Measurements from ENCODE around the gene CHL1.
A peak's percentile ranks its signal among the peaks of the same experiment; 100 is the strongest.
"Not testable (repeated sequence)": the region's sequence is repeated elsewhere in the genome, so short reads cannot be mapped to it uniquely, and the experiment has no call there.

CHL1 gene

DNA sequence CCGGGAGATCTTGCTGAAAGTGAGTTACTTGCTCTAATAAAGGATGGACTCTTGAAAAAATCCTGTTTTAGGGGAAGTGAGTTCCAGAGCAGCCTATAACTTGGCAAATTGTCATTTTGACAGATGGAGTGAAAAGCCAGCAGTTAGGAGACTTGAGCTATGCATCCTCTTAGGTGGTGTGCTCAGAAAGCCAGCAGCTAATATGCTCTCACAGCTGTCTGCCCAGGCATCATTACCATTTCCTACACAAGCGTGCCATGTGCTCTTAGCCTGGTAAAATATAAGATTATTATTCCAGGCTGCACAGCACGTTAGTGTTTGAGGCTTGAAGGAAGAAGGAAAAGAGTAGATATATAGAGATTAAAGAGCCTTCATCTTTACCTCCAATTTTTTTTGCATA is 151.0 kb downstream of the CHL1 start:
- DNase-seq: no peak

DNA sequence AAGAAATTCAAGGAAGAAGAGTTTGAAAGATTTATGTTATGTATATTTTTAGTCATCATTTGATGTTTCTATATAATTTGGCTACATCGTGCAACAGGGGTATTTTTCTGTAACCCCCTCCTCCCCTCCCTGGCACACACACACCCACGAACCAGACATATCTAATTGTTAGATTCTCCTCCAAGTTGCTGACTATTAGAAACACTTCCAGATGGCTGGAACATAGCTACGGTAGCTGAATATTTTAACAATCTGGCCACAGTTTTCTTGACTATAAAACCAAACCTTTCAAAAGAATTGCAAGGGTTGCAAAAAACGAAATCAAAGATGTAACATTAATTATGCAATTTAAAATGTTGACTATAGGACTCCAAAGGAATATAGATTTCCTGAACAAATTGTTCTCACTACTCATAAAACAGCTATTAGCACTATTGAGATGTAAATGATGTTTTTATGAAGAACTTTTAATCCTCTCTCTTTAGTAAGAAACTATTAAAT is 154.4 kb downstream of the CHL1 start:
- DNase-seq: no peak

DNA sequence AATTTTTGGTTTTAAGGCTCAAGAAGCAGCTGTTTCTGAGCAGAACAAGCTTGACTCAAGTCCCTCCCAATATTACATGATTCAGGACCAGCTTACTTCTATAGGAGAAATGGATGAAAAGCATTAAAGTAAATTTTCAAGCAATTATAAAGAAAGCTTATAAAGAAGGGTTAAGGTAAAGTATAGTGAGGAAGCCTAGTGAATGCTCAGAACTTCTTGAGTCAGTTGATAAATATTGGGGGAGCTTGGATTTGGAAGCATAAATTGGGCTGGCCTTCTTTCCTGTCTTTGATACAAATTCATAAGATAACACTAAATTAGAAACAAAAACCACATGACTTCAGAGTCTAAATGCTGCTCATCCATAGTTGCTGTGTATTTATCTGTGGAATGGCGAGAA is 156.0 kb downstream of the CHL1 start:
- DNase-seq: no peak

DNA sequence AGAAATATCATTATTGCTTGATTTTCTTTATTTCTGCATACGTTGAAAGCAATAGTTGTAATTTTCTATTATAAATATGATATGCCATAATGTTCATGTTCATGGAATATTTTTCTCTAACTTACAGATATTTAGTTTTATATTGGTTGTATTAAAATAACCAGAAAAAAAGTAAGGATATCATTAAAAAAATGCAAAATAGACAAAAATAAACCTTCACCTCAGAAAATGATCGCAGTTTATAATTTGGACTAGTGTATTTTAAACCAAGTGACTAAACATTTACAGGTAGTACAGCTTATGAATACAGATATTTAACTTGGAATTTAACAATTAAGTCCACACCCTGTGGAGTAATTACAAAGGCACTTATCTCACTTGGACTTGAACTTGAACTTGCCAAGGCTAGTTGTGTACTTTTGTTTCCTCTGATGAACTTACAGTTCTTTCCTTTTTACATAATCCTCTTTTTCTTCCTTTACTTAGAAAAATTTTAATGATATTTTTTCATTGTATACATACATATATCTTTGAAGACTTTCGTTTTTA is 156.7 kb downstream of the CHL1 start:
- DNase-seq: no peak

DNA sequence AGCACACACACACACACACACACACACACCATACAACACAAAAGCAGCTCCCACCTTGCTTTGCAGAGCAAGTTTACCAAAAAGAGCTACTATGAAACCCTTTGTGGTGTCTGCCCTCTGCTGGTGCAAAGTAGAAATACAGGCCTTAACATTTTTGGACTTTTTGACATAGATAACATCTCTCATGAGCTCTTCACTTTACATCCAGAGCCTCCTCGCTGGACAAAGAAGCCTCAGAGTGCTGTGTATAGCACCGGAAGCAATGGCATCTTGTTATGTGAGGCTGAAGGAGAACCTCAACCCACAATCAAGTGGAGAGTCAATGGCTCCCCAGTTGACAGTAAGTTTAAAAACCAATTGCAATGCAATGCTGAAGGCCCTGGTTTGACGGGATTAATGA is 157.9 kb downstream of the CHL1 start:
- peak; percentile 8 to 36 for DNase-seq

DNA sequence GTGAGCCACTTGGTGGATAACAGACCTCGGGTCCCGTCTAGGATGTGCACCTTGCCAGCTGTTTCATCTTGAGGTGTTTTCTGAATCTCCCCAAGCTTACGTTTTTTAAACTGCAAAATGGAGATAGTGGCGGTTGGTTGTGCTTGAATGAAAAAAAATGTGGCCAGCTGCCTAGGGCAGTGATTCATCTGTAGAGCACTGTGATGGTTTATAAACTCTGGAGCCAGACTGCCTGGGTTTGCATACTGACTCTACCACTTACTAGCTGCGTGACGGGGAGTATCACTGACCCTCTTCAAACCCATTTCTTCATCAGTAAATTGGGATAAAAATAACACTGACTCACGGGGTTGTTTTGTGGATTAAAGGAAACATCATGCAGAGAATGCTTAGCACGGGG is 159.1 kb downstream of the CHL1 start:
- DNase-seq: no peak

DNA sequence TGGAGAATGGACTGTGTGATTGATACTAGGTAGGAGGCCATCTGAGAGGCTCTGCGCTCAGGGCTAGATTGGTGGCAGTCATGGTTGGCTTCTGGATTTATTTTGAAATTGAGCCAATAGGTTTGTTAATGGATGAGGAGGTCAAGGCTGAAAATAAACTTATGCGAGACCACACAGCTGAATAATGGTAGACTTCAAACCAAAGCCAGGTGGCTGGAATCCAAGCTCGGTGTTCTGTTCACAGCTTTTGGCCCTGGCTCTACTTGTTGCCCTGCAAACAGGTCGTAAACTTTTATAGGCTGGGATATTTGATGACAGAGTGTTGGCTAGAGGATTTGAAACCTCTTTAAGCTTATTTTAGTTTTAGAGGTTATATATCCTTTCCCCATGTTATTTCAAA is 160.4 kb downstream of the CHL1 start:
- no peak for DNase-seq

DNA sequence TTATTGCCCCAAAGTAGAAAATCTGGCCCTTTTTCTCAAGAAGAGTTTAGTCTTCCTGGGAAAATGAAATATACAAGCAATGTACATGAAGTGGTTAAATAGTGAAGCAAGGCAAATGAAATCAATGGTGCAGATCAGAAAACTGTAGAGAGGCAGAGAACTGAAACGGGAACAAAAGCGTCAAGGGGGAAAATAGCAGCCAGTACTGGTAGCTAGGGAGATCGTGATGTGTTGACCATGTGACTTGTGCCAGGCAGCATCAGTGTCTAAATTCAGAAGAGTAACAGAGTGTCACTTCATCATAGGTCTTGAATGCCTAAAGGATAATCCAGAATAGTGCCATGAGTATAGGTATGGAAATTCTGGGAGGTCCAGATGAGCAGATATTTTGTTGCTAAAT is 163.1 kb downstream of the CHL1 start:
- no peak for DNase-seq

DNA sequence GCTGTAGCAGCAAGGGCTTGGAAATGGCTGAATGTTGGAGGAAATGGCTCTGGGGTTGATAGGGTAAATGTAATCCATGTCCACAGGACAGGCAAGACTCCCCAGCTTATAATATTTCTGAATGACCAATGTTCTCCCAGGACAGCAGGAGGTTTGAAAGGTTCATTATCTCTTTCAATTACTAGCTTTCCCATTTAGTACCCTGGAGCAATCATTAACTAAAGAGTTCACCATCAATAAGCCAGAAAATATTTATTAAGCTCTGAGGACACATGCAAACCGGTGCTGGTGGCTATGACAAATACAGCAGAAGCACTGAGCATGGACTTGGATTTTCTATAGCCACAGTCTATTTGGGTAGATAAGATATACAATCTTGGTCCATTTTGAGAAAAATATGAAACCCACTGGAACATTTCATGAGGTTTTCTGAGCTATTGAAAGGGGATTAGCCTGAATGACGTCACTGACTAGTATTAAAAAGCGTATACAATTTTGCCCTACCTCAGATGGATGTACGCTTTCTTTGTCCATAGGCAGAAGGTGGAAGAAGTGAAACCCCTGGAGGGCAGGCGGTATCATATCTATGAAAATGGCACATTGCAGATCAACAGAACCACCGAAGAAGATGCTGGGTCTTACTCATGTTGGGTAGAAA is 166.2 kb downstream of the CHL1 start:
- no peak for DNase-seq

DNA sequence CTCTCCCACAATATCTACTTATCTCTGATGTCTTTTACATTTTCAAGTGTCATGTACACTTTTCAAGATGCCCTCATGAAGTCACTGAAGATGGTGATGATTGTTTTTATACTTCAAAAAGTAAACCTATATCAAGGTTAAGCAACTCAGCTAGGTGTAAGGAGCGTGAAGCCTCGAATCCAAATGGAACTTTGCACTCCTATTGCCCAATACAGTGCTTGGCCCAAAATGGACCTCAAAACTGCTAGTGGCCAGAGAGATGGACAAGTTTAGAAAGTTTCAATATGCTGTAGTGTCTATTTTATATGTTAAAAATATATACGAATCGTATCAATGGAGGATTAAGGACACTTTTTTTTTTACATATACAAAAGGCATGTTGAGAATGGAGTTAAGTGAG is 167.7 kb downstream of the CHL1 start:
- DNase-seq: no peak

DNA sequence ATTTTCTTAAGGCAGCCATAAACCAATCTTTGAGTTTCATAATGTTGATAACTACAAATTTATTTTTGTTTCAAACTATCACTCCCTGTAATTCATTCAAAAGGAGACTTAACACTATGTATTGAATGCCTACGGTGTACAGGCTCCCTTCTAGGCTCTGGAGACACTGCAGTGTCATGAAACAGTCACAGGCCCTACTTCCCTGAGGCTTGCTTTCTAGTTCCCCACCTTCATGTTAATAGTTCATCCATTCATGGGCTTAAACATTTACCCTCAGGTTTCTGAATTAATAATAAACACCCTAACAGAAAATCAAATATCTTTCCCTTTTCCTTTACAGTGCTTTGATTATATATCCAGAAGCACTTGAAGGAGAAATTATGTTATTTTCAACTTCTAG is 168.7 kb downstream of the CHL1 start:
- DNase-seq: no peak

DNA sequence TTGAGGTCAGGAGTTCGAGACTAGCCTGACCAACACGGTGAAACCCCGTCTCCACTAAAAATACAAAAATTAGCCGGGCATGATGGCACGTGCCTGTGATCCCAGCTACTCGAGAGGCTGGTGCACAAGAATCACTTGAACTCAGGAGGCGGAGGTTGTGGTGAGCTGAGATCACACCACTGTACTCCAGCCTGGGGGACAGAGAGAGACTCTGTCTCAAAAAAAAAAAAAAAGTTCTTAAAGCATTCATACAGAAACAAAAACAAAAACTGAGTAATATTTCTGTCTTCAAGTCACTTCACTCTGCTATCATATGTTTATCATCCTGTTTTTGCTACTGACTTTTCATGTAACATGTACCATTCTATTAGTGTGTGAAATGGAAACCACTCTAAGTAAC is 169.7 kb downstream of the CHL1 start:
- DNase-seq: not testable (repeated sequence)

DNA sequence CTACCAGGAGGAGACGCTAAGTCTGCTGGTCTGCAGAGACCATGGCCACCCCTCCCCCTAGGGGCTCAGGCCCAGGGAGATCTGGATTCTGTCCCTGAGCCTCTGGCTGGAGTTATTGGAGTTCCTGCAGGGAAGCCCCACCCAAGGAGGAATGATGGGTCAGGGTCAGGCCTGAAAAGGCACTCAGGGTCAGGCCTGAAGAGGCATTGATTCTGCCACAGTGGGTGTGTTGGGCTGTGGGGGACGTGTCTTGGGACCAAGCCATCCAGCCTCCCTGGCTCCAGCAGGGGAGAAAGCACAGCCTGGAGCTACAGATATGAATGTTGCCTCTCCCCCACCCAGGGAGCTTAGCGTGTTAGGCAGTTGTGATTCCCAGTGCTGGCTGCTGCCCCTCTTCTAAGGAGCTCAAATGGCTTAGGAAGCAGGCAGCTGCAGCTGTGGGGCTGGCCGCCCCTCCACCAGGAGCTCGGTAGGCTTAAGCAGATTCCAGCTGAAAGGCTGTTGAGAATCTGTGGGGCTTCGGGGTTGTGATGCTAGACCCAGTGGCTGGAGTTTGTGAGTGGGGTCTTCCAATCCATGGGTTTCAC is 176.7 kb downstream of the CHL1 start:
- no peak for DNase-seq

DNA sequence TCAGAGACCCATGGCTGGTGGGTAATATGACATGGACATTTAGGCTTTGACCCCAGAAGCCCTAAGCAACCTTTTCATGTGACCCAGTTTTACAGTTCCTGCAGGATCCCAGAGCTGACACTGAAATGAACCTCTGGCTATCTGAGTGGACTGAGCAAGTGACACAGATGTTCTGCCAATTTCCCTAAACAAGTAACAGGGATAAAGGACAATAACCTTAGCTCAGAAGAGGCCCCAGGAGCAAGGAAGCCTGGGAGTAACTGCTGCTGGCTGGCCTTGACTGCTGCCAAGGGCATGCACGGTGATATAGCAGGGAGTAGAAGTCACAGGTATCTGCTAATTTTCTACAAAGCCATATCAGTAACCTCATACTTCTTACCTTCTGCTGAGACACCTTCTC is 177.9 kb downstream of the CHL1 start:
- no peak for DNase-seq

DNA sequence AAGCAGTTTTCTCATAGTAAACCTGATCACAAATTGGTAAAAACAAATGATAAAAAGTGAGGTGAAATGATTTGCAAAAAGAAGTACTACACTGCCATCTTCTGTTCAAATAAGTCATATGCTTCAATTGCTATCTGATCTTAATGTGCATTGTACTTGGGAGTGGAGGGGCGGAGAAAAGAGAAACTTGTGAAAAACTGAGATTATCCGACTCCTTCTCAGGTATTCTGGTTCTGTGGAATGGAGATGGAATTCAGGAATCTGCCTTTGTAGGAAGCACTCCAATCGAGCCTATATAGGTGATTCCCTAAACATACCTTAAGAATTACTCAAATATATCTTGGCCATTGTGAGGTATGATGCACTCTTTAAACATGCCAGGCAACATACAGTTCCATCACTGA is 180.6 kb downstream of the CHL1 start:
- no peak for DNase-seq

DNA sequence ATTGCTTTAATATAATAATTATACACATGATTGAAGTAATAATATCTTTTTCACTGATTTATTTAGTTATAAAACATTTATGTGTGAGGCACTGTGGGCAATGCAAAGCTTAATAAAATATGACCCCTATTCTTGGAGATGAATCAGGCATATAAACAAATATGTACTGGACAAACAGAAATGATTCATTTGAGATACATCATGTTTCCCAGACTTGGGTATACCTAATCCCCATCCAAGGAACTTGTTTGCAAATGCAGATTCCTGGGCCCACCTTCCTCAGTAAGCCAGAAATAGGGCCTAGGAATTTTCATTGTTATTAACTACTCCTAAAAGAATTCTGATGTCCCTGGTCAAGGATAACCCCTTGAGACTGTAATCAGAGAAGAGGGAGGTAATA is 184.2 kb downstream of the CHL1 start:
- no peak for DNase-seq

DNA sequence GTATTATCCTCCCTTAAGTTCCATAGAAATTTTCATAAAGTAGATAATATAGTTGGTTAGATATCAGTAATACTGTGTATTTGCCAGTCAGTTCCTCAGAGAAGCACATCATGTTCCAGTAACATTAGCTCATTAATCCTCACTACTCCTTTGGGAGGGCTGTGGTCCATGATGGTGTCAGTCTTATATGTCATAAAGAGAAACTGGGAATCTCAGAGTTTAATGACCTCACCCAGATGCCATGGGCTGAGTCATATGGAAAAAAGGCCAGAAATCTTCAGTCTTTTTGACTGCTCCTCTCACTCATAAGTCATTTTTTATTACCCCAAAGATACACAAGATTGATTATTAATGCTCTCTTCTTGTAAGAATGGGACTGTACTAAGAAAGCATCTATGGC is 188.6 kb downstream of the CHL1 start:
- DNase-seq: no peak

DNA sequence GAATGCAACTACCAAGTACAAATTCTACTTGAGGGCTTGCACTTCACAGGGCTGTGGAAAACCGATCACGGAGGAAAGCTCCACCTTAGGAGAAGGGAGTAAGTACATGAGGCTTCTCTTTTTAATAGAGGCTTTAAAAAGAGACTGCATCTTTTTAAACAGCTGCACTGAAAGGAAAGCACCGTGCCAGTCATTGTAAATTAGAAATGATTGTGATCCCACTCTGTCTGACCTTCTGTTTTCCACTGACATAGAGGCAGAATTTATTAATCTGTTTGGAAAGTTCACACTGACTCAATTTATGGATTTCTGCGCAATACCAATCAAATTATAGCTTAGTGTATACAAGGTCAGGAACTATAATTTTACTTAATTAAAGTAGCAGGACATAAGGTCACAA is 198.2 kb downstream of the CHL1 start:
- no peak for DNase-seq

DNA sequence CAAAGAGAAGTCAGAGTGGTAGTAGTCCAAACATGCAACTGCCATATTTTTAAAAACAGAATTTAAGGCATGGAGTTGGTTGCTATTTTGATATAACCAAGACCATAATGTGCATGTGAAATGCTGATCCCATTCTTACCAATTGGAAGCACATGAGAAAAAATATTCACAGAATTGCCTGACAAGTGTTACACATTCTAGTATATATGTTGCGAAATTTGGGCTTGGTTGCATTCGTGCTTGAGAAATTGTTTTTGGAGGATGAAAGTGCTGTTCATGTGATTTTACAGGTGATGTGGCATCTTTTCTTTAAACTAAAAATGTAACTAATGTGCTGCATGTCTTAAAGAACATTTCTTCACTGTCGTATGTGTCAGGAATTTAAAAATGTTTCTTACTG is 199.7 kb downstream of the CHL1 start:
- DNase-seq: no peak

DNA sequence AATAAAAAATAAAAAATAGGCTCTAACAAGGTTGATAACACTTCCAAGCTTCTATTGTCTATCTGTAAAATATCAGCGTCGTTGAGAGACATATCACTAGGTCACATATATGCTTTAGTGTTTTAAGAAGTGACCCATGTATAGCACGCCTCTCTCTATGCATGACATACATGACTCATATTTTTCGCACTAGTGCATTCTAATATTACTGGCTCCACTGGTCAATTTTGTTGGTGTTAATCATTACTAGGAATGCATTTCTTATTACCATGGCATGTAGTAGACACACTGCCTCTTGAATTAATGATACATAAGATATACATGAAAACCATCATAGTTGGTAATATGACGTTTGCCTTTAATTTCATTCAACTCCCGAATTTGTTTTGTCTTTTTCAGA is 203.1 kb downstream of the CHL1 start:
- DNase-seq: no peak

DNA sequence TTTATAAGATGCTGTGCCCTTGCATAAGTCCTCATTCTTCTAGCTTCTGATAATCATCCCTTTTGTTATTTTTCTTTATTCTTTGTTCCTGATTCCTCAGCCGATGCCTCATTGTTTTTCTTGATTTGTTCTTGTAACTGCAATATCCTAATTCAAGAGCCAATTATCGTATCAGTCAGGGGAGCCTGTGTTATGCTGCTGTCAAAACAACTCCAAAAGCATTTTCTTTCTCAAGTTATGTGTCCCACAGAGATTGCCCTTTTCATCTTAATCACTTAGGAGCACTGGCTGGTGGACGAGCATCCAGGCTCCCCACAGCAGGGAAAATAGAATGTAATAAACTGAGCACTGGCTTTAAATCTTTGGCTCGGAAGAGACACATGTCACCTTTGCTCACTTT is 207.3 kb downstream of the CHL1 start:
- no peak for DNase-seq

DNA sequence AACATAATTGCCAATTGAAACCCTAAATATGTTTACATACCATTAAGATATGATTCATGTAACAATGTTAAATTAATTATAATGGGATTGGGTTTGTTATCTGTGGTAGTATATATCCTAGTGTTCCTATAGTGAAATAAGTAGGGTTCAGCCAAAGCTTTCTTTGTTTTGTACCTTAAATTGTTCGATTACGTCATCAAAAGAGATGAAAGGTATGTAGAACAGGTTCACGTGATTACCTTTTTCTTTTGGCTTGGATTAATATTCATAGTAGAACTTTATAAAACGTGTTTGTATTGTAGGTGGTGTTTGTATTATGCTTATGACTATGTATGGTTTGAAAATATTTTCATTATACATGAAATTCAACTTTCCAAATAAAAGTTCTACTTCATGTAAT is 212.4 kb downstream of the CHL1 start:
- DNase-seq: no peak

DNA sequence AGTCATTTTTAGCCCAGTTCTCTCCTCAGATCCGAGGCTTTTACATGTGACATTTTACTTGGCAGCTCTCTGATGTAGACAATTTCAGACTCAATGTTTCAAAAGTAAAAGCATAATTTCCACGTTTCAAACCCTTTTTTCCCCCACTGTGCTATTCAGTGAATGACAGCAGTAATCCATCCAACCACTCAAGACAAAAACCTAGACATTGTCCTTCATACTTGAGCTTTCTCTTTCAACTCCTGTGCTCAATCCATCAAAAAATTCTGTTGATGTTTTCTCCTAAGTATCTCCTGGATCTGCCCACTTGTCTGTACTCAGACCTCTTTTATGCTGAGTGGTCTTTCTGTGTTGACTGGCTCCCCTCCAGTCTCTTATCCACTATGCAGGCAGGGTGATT is 214.7 kb downstream of the CHL1 start:
- no peak for DNase-seq

DNA sequence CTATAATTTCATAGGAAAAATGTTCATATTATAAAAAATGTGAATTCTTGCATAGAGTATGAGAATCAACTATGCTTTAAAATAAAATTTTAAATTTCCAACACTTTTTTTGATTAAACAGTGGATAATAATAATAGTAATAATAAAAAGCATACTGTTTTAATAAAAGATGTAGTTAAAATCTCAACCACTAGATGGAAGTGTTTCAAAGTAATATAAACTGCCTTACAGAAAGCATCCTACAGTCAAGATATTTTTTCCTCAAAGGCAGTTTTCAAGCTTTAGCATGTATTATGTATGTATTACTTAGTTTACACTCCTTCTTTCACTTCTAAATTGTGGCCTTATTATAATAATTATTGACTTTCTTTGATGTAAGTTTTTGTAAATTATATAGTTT is 217.5 kb downstream of the CHL1 start:
- peak in 1 of 2 donors; percentile 3 for DNase-seq

Measured in inflammatory macrophage (primary cell).